Activated naive CD8-positive, alpha-beta T cell treated with anti-CD3 and anti-CD28 coated beads, Interleukin-2, amount 10 ng/mL, durations not matched to agents 7 days and 5 days (primary cell): ENCODE measurements around the gene CCNH. TPM values are rescaled to one million over a fixed set of nuclear protein-coding genes. Genes with fewer than 3 reads are reported as not detected.

Source experiments
- ATAC-seq: fragments of 150-1000 bp; cut with Tn5 transposase; one replicate; pipeline ENCODE4 v1.10.0; 2021; ENCODE audit warnings: low read depth, moderate library complexity
- POLR2A ChIA-PET: fragments of 350-600 bp; sonication (Branson Sonifier 250); formaldehyde crosslinking; loops from one replicate; lab custom pipeline; 2021; ENCODE audit warnings: antibody characterized with exemption; lab: Charles Lee
- DNase-seq: peaks from one replicate; pipeline ENCODE4 v3.0.0; 2021
- H3K27ac Mint-ChIP-seq: one replicate; pipeline ENCODE4 v1.8.0; 2022; ENCODE audit warnings: mild to moderate bottlenecking, mixed read lengths
- H3K27me3 Mint-ChIP-seq: one replicate; pipeline ENCODE4 v1.8.0; 2022; ENCODE audit warnings: mild to moderate bottlenecking, moderate library complexity, mixed read lengths
- H3K36me3 Mint-ChIP-seq: one replicate; pipeline ENCODE4 v1.8.0; 2021; ENCODE audit warnings: mild to moderate bottlenecking, mixed read lengths
- H3K4me1 Mint-ChIP-seq: one replicate; pipeline ENCODE4 v1.8.0; 2021; ENCODE audit warnings: mixed read lengths
- H3K4me3 Mint-ChIP-seq: one replicate; pipeline ENCODE4 v1.8.0; 2022; ENCODE audit warnings: mild to moderate bottlenecking, moderate library complexity, mixed read lengths
- H3K9me3 Mint-ChIP-seq: one replicate; pipeline ENCODE4 v1.8.0; 2021; ENCODE audit warnings: mixed read lengths
- total RNA-seq, 2 experiments: library from RNA; stranded (reverse); gene quantifications; one replicate each; pipeline ENCODE4 v1.2.3, GENCODE V29; 2021

The CCNH gene
- total RNA-seq, 2 experiments from 2014 or later = 63.2 to 71.0 TPM

- no peaks in the 10 kb centered on the region for H3K9me3 Mint-ChIP-seq
- H3K4me1 Mint-ChIP-seq = peaks cover 4% of the 10 kb centered on the region
- no peak overlapping the region for H3K27ac Mint-ChIP-seq
- ATAC-seq (no peak), DNase-seq (no peak)
- H3K27me3 Mint-ChIP-seq = no peaks in the 10 kb centered on the region
- POLR2A ChIA-PET = no interaction called here
- H3K36me3 Mint-ChIP-seq = peaks cover 26% of the 10 kb centered on the region
- H3K4me3 Mint-ChIP-seq = no peak overlapping the region
Measured at GRCh38 chr5:87369431-87369830, 43.3 kb downstream of the CCNH start.

- DNase-seq (no peak), ATAC-seq (no peak)
- POLR2A ChIA-PET = no interaction called here
- peaks cover 6% of the 10 kb centered on the region for H3K4me1 Mint-ChIP-seq
- peaks cover 28% of the 10 kb centered on the region for H3K36me3 Mint-ChIP-seq
- H3K27me3 Mint-ChIP-seq = no peaks in the 10 kb centered on the region
- H3K4me3 Mint-ChIP-seq = no peak overlapping the region
- no peaks in the 10 kb centered on the region for H3K9me3 Mint-ChIP-seq
- no peak overlapping the region for H3K27ac Mint-ChIP-seq
Measured at GRCh38 chr5:87368601-87369000, 44.1 kb downstream of the CCNH start.

GRCh38 chr5:87367243-87367642 lies 45.5 kb downstream of the CCNH start:
- Mint-ChIP-seq H3K27me3 (no peaks in the 10 kb centered on the region), H3K4me1 (peaks cover 7% of the 10 kb centered on the region), H3K9me3 (no peaks in the 10 kb centered on the region), H3K27ac (no peak overlapping the region), H3K36me3 (peaks cover 26% of the 10 kb centered on the region), H3K4me3 (no peak overlapping the region)
- ATAC-seq (no peak), DNase-seq (no peak)
- POLR2A ChIA-PET = no interaction called here

- peaks cover 32% of the 10 kb centered on the region for H3K36me3 Mint-ChIP-seq
- peaks cover 10% of the 10 kb centered on the region for H3K4me1 Mint-ChIP-seq
- H3K27ac Mint-ChIP-seq = no peak overlapping the region
- H3K4me3 Mint-ChIP-seq = no peak overlapping the region
- no peak for DNase-seq
- no peaks in the 10 kb centered on the region for H3K27me3 Mint-ChIP-seq
- POLR2A ChIA-PET = no interaction called here
- H3K9me3 Mint-ChIP-seq = no peaks in the 10 kb centered on the region
- no peak for ATAC-seq
Measured at GRCh38 chr5:87361536-87362213, 51.1 kb downstream of the CCNH start.

- POLR2A ChIA-PET = no interaction called here
- no peak overlapping the region for H3K27ac Mint-ChIP-seq
Measured at GRCh38 chr5:87361031-87361445, 51.7 kb downstream of the CCNH start.

GRCh38 chr5:87360132-87360531 lies 52.6 kb downstream of the CCNH start:
- ATAC-seq (no peak), DNase-seq (no peak)
- H3K27me3 Mint-ChIP-seq = no peaks in the 10 kb centered on the region
- POLR2A ChIA-PET = no interaction called here
- no peak overlapping the region for H3K4me3 Mint-ChIP-seq
- peaks cover 2% of the 10 kb centered on the region for H3K9me3 Mint-ChIP-seq
- H3K4me1 Mint-ChIP-seq = peaks cover 10% of the 10 kb centered on the region
- H3K27ac Mint-ChIP-seq = no peak overlapping the region
- peaks cover 36% of the 10 kb centered on the region for H3K36me3 Mint-ChIP-seq

More at GRCh38 chr5:87361031-87361445, 51.7 kb downstream of the CCNH start:
- H3K27me3 Mint-ChIP-seq = no peaks in the 10 kb centered on the region
- ATAC-seq (no peak), DNase-seq (no peak)
- peaks cover 29% of the 10 kb centered on the region for H3K36me3 Mint-ChIP-seq
- H3K4me1 Mint-ChIP-seq = peaks cover 10% of the 10 kb centered on the region
- no peaks in the 10 kb centered on the region for H3K9me3 Mint-ChIP-seq
- no peak overlapping the region for H3K4me3 Mint-ChIP-seq

- POLR2A ChIA-PET = no interaction called here
- H3K36me3 Mint-ChIP-seq = peaks cover 37% of the 10 kb centered on the region
- no peak overlapping the region for H3K27ac Mint-ChIP-seq
- H3K27me3 Mint-ChIP-seq = no peaks in the 10 kb centered on the region
- DNase-seq (no peak), ATAC-seq (no peak)
- peaks cover 2% of the 10 kb centered on the region for H3K9me3 Mint-ChIP-seq
- no peak overlapping the region for H3K4me3 Mint-ChIP-seq
- H3K4me1 Mint-ChIP-seq = peaks cover 4% of the 10 kb centered on the region
Measured at GRCh38 chr5:87359106-87359505, 53.6 kb downstream of the CCNH start.

GRCh38 chr5:87354496-87354895 lies 58.2 kb downstream of the CCNH start:
- POLR2A ChIA-PET = no interaction called here
- peaks cover 2% of the 10 kb centered on the region for H3K4me1 Mint-ChIP-seq
- H3K36me3 Mint-ChIP-seq = peaks cover 34% of the 10 kb centered on the region
- no peak for DNase-seq
- H3K27me3 Mint-ChIP-seq = no peaks in the 10 kb centered on the region
- peaks cover 2% of the 10 kb centered on the region for H3K9me3 Mint-ChIP-seq
- no peak overlapping the region for H3K4me3 Mint-ChIP-seq
- no peak for ATAC-seq
- no peak overlapping the region for H3K27ac Mint-ChIP-seq

- peaks cover 2% of the 10 kb centered on the region for H3K9me3 Mint-ChIP-seq
- H3K36me3 Mint-ChIP-seq = peaks cover 23% of the 10 kb centered on the region
- DNase-seq (no peak), ATAC-seq (no peak)
- peaks cover 4% of the 10 kb centered on the region for H3K4me1 Mint-ChIP-seq
- no peak overlapping the region for H3K4me3 Mint-ChIP-seq
- no peak overlapping the region for H3K27ac Mint-ChIP-seq
- POLR2A ChIA-PET = no interaction called here
- no peaks in the 10 kb centered on the region for H3K27me3 Mint-ChIP-seq
Measured at GRCh38 chr5:87347841-87348240, 64.9 kb downstream of the CCNH start.

GRCh38 chr5:87347272-87347671 lies 65.5 kb downstream of the CCNH start:
- ATAC-seq (no peak), DNase-seq (no peak)
- POLR2A ChIA-PET = no interaction called here
- no peak overlapping the region for H3K4me3 Mint-ChIP-seq
- peaks cover 26% of the 10 kb centered on the region for H3K36me3 Mint-ChIP-seq
- no peak overlapping the region for H3K27ac Mint-ChIP-seq
- H3K27me3 Mint-ChIP-seq = no peaks in the 10 kb centered on the region
- peaks cover 3% of the 10 kb centered on the region for H3K4me1 Mint-ChIP-seq
- peaks cover 2% of the 10 kb centered on the region for H3K9me3 Mint-ChIP-seq

Other genes starting within 250 kb of the CCNH start
- 10 to 100 TPM; 17.0 to 21.1 TPM for gene RASA1, start 145.0 kb downstream of the CCNH start, total RNA-seq